Hippocampal formation (tissue), 2 donors: ENCODE measurements around the gene RAP1GDS1.

ENCODE experiments used
- DNase-seq, 2 donors: peaks; one replicate each; lab custom pipeline; 2025; lab: John Stamatoyannopoulos, UW

RAP1GDS1 gene

DNA sequence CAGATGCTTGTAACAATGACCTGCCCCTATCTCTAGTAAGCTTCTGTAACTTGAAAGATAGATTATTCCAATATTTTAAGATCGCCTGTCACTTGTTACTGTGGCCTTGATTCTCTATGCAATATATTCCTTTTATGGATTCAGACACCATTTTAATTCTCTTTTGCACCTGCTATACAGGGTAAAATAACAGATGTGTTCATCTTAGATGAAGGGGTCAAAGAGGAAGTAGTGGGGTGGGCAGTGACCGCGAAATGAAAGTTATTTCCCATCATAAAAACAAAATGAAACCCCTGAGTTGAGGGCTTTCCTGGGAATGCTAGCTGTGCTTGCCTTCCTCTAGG, 221.3 kb downstream of the RAP1GDS1 start:
- no peak for DNase-seq

DNA sequence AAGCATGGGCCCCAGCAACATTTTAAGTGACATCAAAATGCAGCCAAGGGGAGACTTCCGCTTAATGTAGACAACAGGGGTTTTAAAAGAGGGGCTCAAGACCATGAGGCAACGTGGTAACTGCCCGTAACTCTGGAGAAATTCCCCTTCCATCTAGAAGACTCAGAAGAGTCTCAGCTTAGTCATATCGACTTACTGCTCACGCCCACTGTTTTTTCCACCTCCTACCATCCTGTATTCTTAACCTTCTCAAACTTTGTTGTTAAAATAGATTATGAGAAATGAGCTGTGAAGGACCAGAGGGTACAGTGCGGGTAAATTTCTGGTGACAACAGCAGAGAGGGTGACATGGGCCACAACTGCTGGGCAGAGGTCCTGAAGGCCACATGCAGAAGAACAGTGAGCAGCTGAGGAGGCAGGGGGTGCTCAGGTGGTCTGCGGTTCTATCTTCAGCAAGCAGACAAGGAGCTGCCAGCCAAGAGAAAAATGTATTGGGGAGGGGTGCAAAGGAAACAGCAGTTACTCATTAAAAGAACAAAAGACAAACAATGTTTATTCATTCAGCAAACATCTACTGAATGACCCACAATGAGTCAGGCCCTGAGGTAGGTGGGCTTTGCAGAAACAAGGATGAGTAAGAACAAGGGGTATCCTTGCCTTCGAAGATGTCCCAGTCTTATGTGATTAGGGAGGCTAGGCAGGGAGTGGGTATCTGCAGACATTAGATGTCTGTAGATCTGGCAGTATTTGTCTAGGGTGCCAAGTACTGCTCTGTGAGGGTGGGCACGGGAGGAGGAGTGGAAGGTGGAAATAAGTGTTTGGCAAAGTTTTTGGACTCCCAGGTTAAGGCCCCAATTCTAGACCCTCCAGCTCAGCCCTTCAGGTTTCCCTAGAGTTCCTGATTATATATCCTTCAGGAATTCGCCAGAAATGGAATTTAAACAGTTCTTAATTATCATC, 221.9 kb downstream of the RAP1GDS1 start:
- no peak for DNase-seq

DNA sequence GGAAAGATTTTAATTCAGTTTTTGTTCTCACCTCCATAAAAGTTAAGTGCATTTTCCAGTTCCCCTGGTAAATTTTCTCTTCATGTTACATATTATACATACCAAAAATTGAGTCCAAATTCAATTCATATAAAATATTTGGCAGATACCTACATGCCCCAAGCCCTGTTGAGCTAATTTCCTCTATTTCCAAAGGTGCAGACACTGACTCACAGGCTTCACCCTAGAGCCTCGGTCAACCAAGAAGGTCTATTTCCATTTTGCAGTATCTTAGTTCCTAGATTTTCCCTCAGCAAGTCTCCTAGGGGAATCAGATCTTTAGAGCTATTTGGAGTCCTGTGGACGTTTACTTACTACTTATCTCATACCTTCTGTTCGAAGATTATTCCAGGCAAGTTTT, 222.8 kb downstream of the RAP1GDS1 start:
- no peak for DNase-seq

DNA sequence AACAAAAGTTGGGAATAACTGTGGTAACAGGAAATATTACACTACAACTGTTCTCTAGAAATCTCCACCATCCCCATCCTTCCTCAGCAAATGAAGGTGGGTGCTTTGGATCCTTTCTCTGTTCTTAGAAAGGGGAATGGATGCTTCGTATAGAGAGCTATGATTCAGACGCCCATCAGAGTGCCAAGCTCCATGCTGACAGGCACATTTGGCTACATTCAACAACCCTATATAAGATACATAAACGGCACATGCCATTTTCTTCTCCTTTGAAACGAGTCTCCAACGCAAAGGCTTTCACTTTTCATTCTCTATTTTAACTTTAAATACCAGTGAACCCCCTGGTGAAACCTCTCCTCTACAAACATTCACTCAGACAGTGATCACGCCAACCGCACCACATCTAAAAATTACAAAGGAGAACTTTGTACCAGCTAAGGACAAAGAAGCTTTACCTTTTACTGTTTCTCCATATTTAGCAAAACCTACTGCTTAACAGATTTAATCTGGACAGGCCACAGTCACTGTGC, 224.7 kb downstream of the RAP1GDS1 start:
- no peak for DNase-seq

DNA sequence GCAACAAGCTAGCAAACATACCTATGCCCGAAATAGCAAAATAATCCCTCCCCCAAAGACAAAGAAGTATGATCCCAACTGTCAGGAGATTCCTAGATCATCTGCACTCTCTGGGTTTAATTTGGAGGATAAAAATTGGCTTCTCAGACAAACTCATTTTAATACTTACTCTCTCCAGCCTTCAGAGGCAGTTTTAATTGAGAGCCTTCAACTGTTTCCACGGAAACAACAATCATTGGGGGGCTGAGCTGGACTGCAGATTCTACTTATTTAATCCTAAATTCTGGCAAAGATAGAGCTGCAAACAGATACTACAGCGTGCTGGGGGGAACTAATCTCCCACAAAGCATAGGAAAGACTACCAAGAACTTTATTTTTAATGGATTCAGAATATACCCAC, 229.1 kb downstream of the RAP1GDS1 start:
- no peak for DNase-seq

DNA sequence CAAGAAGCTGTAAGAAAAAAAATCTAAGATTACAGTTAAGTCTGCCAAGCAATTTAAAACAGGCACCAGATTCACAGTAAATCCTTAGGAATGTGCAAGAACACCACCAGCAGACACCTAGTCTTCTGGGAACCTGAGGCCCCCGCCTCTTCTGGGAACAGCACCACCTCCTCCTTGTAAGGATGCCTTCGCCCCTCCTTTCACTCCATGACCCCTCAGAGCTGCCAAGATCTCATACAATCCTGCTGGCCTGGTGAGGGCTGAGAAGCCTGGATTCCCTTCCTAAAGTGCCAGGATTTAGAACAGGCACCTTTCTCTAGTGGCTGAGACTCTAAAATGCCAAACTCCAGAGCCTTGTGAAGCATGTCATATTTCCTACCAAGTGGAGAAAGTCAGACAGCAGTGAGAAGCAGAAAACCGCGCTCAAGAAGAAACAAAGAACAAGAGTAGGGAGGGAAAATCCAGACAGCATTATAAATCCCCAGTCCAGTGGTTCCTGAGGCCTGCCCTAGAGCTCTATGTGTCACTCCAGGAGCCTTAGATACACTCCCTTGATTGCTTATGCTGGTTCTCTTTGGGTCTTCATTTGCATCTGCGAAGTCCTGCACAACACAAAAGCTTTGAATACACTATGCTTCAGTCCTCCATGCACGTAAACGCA, 230.8 kb downstream of the RAP1GDS1 start:
- no peak for DNase-seq

DNA sequence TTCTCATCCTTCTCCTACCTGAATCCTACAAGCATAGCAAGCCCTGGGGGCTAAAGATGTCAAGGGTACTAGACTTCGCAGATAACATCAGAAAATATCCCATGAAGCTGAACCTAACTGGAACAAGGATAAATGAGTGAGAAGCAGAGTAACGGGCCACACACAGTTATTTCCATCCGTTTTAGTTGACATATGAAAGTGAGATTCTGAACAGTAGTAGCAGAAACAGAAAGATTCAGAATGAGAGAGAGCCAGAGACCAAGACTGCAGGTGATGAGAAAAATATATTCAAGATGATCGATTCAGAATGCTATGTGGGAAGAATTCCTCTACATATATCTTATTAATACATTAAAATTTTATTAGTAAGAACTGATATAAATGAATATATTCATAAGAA, 232.1 kb downstream of the RAP1GDS1 start:
- no peak for DNase-seq
